ENCODE data around the gene PRSS33. TPM values are rescaled to one million over a fixed set of nuclear protein-coding genes. Genes with fewer than 3 reads are reported as not detected.

The PRSS33 gene
- total and polyA plus RNA-seq, 2 of the 8 experiments (the other 6 are each of a cell fraction or from before 2014, with no cell fraction given): 0.09 TPM; not detected in 1

- Histone ChIP-seq H3K9me3 (ENCODE audit: insufficient read depth in 2 of 2, low read depth in 1 of 2, low read length in 1 of 2) (peaks cover under 1 to 1% of the 10 kb centered on the region in 2 experiments; a peak in 2 of 4 replicates), H3K23me2 (ENCODE audit: low read depth, low read length) (no peaks in the 10 kb centered on the region), H3K4me1 (replicated peaks in 1 of 4; ENCODE audit: control insufficient read depth in 3 of 4, insufficient read depth in 4 of 4, low read length in 3 of 4) (no peaks in the 10 kb centered on the region), H3K9ac (replicated peaks in 1 of 4; ENCODE audit: extremely low read depth in 1 of 4, low read depth in 3 of 4, low read length in 3 of 4) (no peak overlapping the region), H3K4ac (replicated peaks; ENCODE audit: insufficient read length, low read depth, low read length) (no peak overlapping the region), H2AFZ (ENCODE audit: low read length) (no peak overlapping the region), H2BK5ac (ENCODE audit: low read depth, low read length) (no peak overlapping the region), H2BK15ac (ENCODE audit: low read length) (no peak overlapping the region), H3K79me2 (ENCODE audit: control insufficient read depth in 1 of 2, insufficient read depth in 2 of 2, low read length in 2 of 2) (no peaks in the 10 kb centered on the region), H4K91ac (replicated peaks; ENCODE audit: insufficient read length, low read length) (no peak overlapping the region), H4K20me1 (replicated peaks in 1 of 2; ENCODE audit: control insufficient read depth in 1 of 2, insufficient read depth in 2 of 2, low read length in 2 of 2) (no peaks in the 10 kb centered on the region), H3K4me3 (ENCODE audit: extremely low read depth in 1 of 4, insufficient read depth in 2 of 4, low read depth in 3 of 4, low read length in 4 of 4) (no peak overlapping the region), H2AK5ac (ENCODE audit: low read depth, low read length) (no peak overlapping the region), H2BK20ac (ENCODE audit: low read length) (no peak overlapping the region), H3K56ac (replicated peaks; ENCODE audit: insufficient read length, low read depth, low read length) (no peak overlapping the region), H3K36me3 (ENCODE audit: control insufficient read depth in 2 of 4, insufficient read depth in 4 of 4, low read length in 3 of 4) (no peaks in the 10 kb centered on the region), H3K14ac (ENCODE audit: insufficient read length) (no peak overlapping the region), H3K79me1 (ENCODE audit: low read depth, low read length) (no peaks in the 10 kb centered on the region), H4K8ac (ENCODE audit: extremely low read depth, insufficient read depth, low read length) (peak overlapping the region; percentile 25), H4K5ac (ENCODE audit: insufficient read length, low read depth, low read length) (no peak overlapping the region), H2BK12ac (ENCODE audit: low read depth, low read length) (no peak overlapping the region), H3K4me2 (ENCODE audit: insufficient read depth in 1 of 2, low read depth in 2 of 2, low read length in 2 of 2) (no peak overlapping the region), H2BK120ac (replicated peaks; ENCODE audit: low read depth, low read length) (no peak overlapping the region), H3K27ac (ENCODE audit: low read depth, low read length) (no peak overlapping the region), H3K27me3 (replicated peaks in 1 of 4; ENCODE audit: control insufficient read depth in 3 of 4, extremely low read depth in 1 of 4, insufficient read depth in 3 of 4, low read length in 3 of 4) (no peaks in the 10 kb centered on the region), H3K23ac (ENCODE audit: insufficient read length) (no peak overlapping the region), H3K18ac (ENCODE audit: extremely low read depth, low read length) (no peak overlapping the region)
- no peak for FAIRE-seq
- POLR2A ChIA-PET (ENCODE audit: partially characterized antibody): no interaction called here
- 98% methylated on average over 6 of the region's 39 CpGs; no CpG with 5 or more reads in 1 of the 2 experiments for WGBS, 2 experiments (ENCODE audit: extremely low coverage in 1 of 2, insufficient coverage in 1 of 2, insufficient read length in 1 of 2, insufficient replicate concordance in 2 of 2, low coverage in 1 of 2, low lambda C conversion rate in 2 of 2, missing lambda C conversion rate in 1 of 2)
- CTCF ChIA-PET (ENCODE audit: partially characterized antibody): interaction anchor here (1.3 to 2.1 kb wide), 6 partner anchors 13 to 70 kb away, joined by 5 to 12 read pairs (median 6); no protein-coding TSS in a partner anchor
- DNase-seq (ENCODE audit: low read depth in 1 of 2, low spot score in 2 of 2): no peak
- TF ChIP-seq MAX (IDR thresholded peaks at IDR 0.05): no peak
- no peak for TF ChIP-seq BCL11A (IDR thresholded peaks at IDR 0.05; ENCODE audit: low read depth in 2 of 2, low read length in 2 of 2)
- TF ChIP-seq SP1 (IDR thresholded peaks at IDR 0.05; ENCODE audit: low read depth, low read length): no peak
- TF ChIP-seq CTCF (IDR thresholded peaks at IDR 0.05; ENCODE audit: control extremely low read depth in 1 of 3, insufficient read depth in 1 of 3, low read depth in 1 of 3, low read length in 3 of 3): no peak
- no peak for TF ChIP-seq GABPA (IDR thresholded peaks at IDR 0.05; ENCODE audit: borderline replicate concordance, insufficient read depth, low read length)
- no peak for TF ChIP-seq HDAC2 (IDR thresholded peaks at IDR 0.05; ENCODE audit: borderline replicate concordance in 1 of 2, low read depth in 2 of 2, low read length in 2 of 2)
- TF ChIP-seq E2F6 (IDR thresholded peaks at IDR 0.05): no peak
- no peak for TF ChIP-seq YY1 (IDR thresholded peaks at IDR 0.05; ENCODE audit: low read depth, low read length)
- no peak for TF ChIP-seq TBP (IDR thresholded peaks at IDR 0.05; ENCODE audit: low read depth, low read length)
- no peak for TF ChIP-seq MAFK (IDR thresholded peaks at IDR 0.05; ENCODE audit: low read depth, low read length)
Measured at GRCh38 chr16:2798723-2799204, 11.4 kb upstream of the PRSS33 start.
